HUES6 (cell line): ENCODE results near the gene UGT1A9.
"Not testable (repeated sequence)": the region's sequence is repeated elsewhere in the genome, so short reads cannot be mapped to it uniquely, and the experiment has no call there.

ENCODE experiments used
- H3K27ac ChIP-seq: 2 replicates; pipeline ENCODE4 v1.7.0; 2013; ENCODE audit warnings: low read depth, mild to moderate bottlenecking, low read length, inconsistent platforms
- H3K27me3 ChIP-seq: 2 replicates; pipeline ENCODE4 v1.6.1; 2013; ENCODE audit warnings: low read length; ENCODE audit not compliant: control insufficient read depth, insufficient read depth
- H3K36me3 ChIP-seq: 2 replicates; pipeline ENCODE4 v1.6.1; 2013; ENCODE audit warnings: low read length; ENCODE audit not compliant: control insufficient read depth, insufficient read depth
- H3K4me1 ChIP-seq: 2 replicates; pipeline ENCODE4 v1.6.1; 2013; ENCODE audit warnings: low read length; ENCODE audit not compliant: control insufficient read depth, insufficient read depth
- H3K4me3 ChIP-seq: 2 replicates; pipeline ENCODE4 v1.5.1; 2013; ENCODE audit warnings: low read depth, low read length
- H3K9ac ChIP-seq: one replicate; pipeline ENCODE4 v1.6.1; 2013; ENCODE audit warnings: mild to moderate bottlenecking, low read length
- H3K9me3 ChIP-seq: 2 replicates; pipeline ENCODE4 v1.6.1; 2013; ENCODE audit warnings: low read depth, low read length; ENCODE audit not compliant: control insufficient read depth, insufficient read depth

UGT1A9 gene

DNA sequence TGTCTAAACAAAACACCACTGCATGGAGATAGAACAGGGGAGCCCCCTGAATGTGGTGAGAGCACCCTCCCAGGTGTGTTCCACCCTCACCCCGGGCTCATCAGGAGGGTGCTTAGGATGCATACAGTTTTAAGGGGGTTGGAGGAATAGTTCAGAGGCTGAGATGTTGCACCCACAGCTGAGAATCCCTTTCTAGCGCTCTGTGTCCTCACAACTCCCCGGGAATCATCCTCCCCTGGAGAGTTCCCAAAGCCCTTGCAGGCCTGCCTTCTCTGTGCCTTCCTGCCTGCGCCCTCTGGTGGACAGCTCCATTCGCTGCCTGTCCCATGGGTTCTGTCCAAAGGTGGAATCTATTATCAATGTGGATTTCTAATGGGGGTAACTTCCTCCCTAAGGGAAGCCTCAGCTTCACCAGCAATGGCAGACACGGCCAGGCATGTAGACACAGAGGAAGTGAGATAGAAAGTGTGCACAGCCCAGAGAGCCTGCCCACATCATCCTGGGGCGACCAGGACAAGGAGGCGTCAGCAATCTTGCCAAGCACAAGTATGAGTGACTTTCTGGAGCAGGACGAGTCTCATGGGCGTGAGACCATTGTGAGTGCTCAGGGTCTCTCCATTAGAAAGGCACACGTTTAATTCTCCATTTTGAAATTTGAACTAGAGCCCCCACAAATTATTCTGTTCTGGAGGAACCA lies 39.8 kb downstream of the UGT1A9 start:
- Histone ChIP-seq H3K27ac (no peak overlapping the region), H3K9me3 (no peaks in the 10 kb centered on the region), H3K9ac (no peak overlapping the region), H3K27me3 (no peaks in the 10 kb centered on the region), H3K4me3 (no peak overlapping the region), H3K36me3 (no peaks in the 10 kb centered on the region), H3K4me1 (peaks cover 3% of the 10 kb centered on the region; the same call in 1 of the 2 replicates)

DNA sequence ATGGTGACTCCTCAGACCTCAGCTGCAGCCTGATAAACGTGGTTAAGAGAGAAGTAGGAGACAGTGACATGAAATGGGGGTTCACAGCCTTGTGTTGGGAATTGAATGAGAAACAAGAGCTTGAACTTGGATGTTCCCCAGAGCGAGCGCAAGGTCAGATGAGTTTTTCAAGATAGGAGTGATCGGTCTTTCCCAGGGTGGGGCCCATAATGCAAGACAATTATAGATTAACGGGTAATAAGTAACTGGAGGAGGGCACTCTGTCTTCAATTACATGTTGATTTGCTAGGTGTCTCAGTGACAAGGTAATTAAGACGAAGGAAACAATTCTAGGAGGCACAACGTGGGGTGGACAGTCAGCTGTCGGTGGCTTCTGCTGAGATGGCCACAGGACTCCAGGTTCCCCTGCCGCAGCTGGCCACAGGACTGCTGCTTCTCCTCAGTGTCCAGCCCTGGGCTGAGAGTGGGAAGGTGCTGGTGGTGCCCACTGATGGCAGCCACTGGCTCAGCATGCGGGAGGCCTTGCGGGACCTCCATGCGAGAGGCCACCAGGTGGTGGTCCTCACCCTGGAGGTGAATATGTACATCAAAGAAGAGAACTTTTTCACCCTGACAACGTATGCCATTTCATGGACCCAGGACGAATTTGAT lies 41.0 kb downstream of the UGT1A9 start, which contains the start of gene UGT1A5:
Gene UGT1A5 (plus strand): TSS at position 297 of the 651 bp plus-strand sequence. CDS start 85 bp downstream, at position 382.
- no peaks in the 10 kb centered on the region for H3K9me3 ChIP-seq

DNA sequence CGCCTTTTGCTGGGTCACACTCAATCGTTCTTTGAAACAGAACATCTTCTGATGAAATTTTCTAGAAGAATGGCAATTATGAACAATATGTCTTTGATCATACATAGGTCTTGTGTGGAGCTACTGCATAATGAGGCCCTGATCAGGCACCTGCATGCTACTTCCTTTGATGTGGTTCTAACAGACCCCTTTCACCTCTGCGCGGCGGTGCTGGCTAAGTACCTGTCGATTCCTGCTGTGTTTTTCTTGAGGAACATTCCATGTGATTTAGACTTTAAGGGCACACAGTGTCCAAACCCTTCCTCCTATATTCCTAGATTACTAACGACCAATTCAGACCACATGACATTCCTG lies 41.5 kb downstream of the UGT1A9 start:
- H3K36me3 ChIP-seq = no peaks in the 10 kb centered on the region
- no peak overlapping the region for H3K4me3 ChIP-seq
- no peaks in the 10 kb centered on the region for H3K27me3 ChIP-seq
- no peak overlapping the region for H3K27ac ChIP-seq
- no peaks in the 10 kb centered on the region for H3K9me3 ChIP-seq
- no peak overlapping the region for H3K9ac ChIP-seq
- H3K4me1 ChIP-seq = peaks cover 3% of the 10 kb centered on the region; the same call in 1 of the 2 replicates

More for the DNA sequence above, 41.0 kb downstream of the UGT1A9 start, which contains the start of gene UGT1A5:
- Histone ChIP-seq H3K9ac (no peak within 1 kb of the TSS), H3K36me3 (no peaks in the 10 kb centered on the region), H3K27ac (no peak within 1 kb of the TSS), H3K27me3 (no peaks in the 10 kb centered on the region), H3K4me1 (peaks cover 3% of the 10 kb centered on the region; the same call in 1 of the 2 replicates), H3K4me3 (no peak within 1 kb of the TSS)

GRCh38 chr2:233714121-233714520 lies 42.4 kb downstream of the UGT1A9 start:
- Histone ChIP-seq H3K4me1 (peaks cover 3% of the 10 kb centered on the region; the same call in 1 of the 2 replicates), H3K9ac (no peak overlapping the region)

GRCh38 chr2:233718552-233718951 lies 46.9 kb downstream of the UGT1A9 start, which contains the start of gene UGT1A4:
TSS of gene UGT1A4 (plus strand) at chr2:233718736. CDS start at chr2:233718821, 85 bp downstream.
- no peaks in the 10 kb centered on the region for H3K36me3 ChIP-seq
- H3K9me3 ChIP-seq = no peaks in the 10 kb centered on the region
- no peak within 1 kb of the TSS for H3K9ac ChIP-seq
- H3K27ac ChIP-seq = no peak within 1 kb of the TSS
- H3K4me1 ChIP-seq = no peaks in the 10 kb centered on the region
- H3K27me3 ChIP-seq = no peaks in the 10 kb centered on the region
- no peak within 1 kb of the TSS for H3K4me3 ChIP-seq

More at GRCh38 chr2:233714121-233714520, 42.4 kb downstream of the UGT1A9 start:
- Histone ChIP-seq H3K27ac (no peak overlapping the region), H3K9me3 (no peaks in the 10 kb centered on the region), H3K4me3 (no peak overlapping the region), H3K27me3 (no peaks in the 10 kb centered on the region), H3K36me3 (no peaks in the 10 kb centered on the region)

GRCh38 chr2:233728723-233729301 lies 57.1 kb downstream of the UGT1A9 start, which contains the start of gene UGT1A3:
TSS of gene UGT1A3 (plus strand) at chr2:233729042. CDS start at chr2:233729127, 85 bp downstream.
- Histone ChIP-seq H3K4me3 (no peak within 1 kb of the TSS), H3K27ac (no peak within 1 kb of the TSS), H3K4me1 (no peaks in the 10 kb centered on the region), H3K36me3 (no peaks in the 10 kb centered on the region), H3K9ac (no peak within 1 kb of the TSS), H3K27me3 (no peaks in the 10 kb centered on the region; the same call in 1 of the 2 replicates), H3K9me3 (peaks cover 5% of the 10 kb centered on the region; the same call in 1 of the 2 replicates)

- not testable (repeated sequence) for H3K9ac ChIP-seq, H3K36me3 ChIP-seq, H3K27me3 ChIP-seq, H3K27ac ChIP-seq, H3K9me3 ChIP-seq, H3K4me1 ChIP-seq, H3K4me3 ChIP-seq
These were observed 65.4 kb downstream of the UGT1A9 start for GRCh38 chr2:233736868-233737653.

GRCh38 chr2:233740870-233741269 lies 69.2 kb downstream of the UGT1A9 start:
- H3K4me3 ChIP-seq = no peak overlapping the region
- no peak overlapping the region for H3K27ac ChIP-seq
- H3K9me3 ChIP-seq = peaks cover 14% of the 10 kb centered on the region
- no peaks in the 10 kb centered on the region for H3K27me3 ChIP-seq
- no peaks in the 10 kb centered on the region for H3K36me3 ChIP-seq
- H3K9ac ChIP-seq = no peak overlapping the region
- H3K4me1 ChIP-seq = no peaks in the 10 kb centered on the region

- Histone ChIP-seq H3K27ac (no peak overlapping the region), H3K4me1 (no peaks in the 10 kb centered on the region), H3K36me3 (no peaks in the 10 kb centered on the region), H3K4me3 (no peak overlapping the region), H3K9ac (no peak overlapping the region), H3K9me3 (peaks cover 6% of the 10 kb centered on the region; the same call in 1 of the 2 replicates), H3K27me3 (no peaks in the 10 kb centered on the region)
These were observed 72.0 kb downstream of the UGT1A9 start for GRCh38 chr2:233743464-233744259.
